Measurements from ENCODE around the gene WNT3A.

GRCh38 chr1:228099331-228099732 lies 92.5 kb downstream of the WNT3A start:
- TF ChIP-seq CTCF (IDR thresholded peaks at IDR 0.05) = no peak
- no peak for TF ChIP-seq POLR2AphosphoS5 (IDR thresholded peaks at IDR 0.05)

Data from breast epithelium (tissue), 3 donors.